ENCODE results near the gene CCNT1. TPM values are rescaled to one million over a fixed set of nuclear protein-coding genes. Genes with fewer than 3 reads are reported as not detected.

The CCNT1 gene
- total and polyA plus RNA-seq, 2 of the 13 experiments (the other 11 are each of a cell fraction or from before 2014, with no cell fraction given), result 18.0 to 28.2 TPM

DNA sequence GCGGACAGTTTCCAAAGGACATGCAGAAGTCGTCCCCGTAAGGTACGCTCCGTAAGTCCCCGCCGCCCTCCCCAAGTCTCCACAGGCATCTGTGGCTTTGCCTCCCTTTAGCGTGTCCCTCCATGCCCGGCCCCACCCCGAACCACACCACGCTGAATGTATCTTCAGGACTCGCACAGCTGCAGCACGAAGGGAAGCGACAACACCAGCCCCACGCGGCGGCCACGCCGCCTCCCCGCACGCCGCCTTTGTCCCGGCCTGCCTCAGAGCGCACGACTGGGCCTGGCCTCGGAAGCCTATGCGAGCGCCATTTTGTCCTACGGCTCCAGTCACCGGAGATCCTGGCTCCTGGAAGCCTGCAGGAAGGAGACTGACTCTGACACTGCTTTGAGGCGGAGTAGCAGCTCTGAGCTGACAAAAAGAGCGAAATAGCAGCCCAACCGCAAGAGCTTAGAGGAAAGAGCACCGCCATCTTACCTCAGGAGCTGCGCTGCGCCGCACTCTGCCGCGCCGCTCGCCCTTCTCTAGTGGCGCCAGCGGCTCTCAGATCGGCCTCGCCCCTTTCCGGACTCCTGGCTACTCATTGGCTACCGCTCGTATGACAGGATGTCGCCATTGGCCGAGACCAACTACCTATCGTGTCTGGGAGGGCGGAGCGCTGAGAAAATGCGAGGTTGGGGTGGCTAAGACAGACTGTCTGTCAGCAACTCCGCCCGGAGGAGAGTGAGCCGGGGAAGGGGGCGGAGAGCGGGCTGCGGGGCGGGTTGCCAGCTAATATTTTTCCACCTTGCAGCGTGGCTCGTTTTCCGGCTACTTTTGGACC lies 34.6 kb downstream of the CCNT1 start, which contains the start of gene KANSL2 (continued):
- no peak for TF ChIP-seq GLI4 (CRISPR knock-in tag; IDR thresholded peaks at IDR 0.05; ENCODE audit: borderline replicate concordance)
- TF ChIP-seq ZFYVE20 (CRISPR knock-in tag; IDR thresholded peaks at IDR 0.05; ENCODE audit: borderline replicate concordance, low read depth), result peak; percentile 38; the same call in 1 of the 2 replicates
- TF ChIP-seq ZNF3 (CRISPR knock-in tag; IDR thresholded peaks at IDR 0.05), result peak; percentile 51; the same call in 1 of the 2 replicates
- no peak for TF ChIP-seq ESRRA (CRISPR knock-in tag; IDR thresholded peaks at IDR 0.05; ENCODE audit: low read depth)
- TF ChIP-seq, protein P1, sequence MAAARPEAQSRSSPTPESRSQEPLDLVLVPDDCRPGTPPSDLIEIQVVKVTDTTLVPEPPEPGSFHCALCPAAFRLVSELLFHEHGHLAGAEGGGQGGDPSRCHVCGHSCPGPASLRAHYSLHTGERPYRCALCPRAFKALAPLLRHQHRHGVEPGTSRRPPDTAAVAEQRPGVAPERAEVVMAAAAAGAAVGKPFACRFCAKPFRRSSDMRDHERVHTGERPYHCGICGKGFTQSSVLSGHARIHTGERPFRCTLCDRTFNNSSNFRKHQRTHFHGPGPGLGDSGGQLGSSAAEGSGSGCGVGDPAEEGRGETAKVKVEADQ (CRISPR knock-in tag; IDR thresholded peaks at IDR 0.05; ENCODE audit: borderline replicate concordance), result no peak
- TF ChIP-seq CCDC6 (CRISPR knock-in tag; IDR thresholded peaks at IDR 0.05), result no peak
- TF ChIP-seq HDAC1 (CRISPR knock-in tag; IDR thresholded peaks at IDR 0.05), result peak; percentile 89
- TF ChIP-seq, protein P2, sequence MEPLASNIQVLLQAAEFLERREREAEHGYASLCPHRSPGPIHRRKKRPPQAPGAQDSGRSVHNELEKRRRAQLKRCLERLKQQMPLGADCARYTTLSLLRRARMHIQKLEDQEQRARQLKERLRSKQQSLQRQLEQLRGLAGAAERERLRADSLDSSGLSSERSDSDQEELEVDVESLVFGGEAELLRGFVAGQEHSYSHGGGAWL (CRISPR knock-in tag; IDR thresholded peaks at IDR 0.05), result peak; percentile 84
- TF ChIP-seq, protein P3, sequence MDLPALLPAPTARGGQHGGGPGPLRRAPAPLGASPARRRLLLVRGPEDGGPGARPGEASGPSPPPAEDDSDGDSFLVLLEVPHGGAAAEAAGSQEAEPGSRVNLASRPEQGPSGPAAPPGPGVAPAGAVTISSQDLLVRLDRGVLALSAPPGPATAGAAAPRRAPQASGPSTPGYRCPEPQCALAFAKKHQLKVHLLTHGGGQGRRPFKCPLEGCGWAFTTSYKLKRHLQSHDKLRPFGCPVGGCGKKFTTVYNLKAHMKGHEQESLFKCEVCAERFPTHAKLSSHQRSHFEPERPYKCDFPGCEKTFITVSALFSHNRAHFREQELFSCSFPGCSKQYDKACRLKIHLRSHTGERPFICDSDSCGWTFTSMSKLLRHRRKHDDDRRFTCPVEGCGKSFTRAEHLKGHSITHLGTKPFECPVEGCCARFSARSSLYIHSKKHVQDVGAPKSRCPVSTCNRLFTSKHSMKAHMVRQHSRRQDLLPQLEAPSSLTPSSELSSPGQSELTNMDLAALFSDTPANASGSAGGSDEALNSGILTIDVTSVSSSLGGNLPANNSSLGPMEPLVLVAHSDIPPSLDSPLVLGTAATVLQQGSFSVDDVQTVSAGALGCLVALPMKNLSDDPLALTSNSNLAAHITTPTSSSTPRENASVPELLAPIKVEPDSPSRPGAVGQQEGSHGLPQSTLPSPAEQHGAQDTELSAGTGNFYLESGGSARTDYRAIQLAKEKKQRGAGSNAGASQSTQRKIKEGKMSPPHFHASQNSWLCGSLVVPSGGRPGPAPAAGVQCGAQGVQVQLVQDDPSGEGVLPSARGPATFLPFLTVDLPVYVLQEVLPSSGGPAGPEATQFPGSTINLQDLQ (CRISPR knock-in tag; IDR thresholded peaks at IDR 0.05), result no peak
- TF ChIP-seq CENPX (CRISPR knock-in tag; IDR thresholded peaks at IDR 0.05), result no peak
- no peak for TF ChIP-seq NONO (IDR thresholded peaks at IDR 0.05)
- peak; percentile 72; the same call in 1 of the 2 replicates for TF ChIP-seq NONO (CRISPR knock-in tag; conservative IDR thresholded peaks at IDR 0.05)
- TF ChIP-seq IKZF1 (IDR thresholded peaks at IDR 0.05), result no peak
- TF ChIP-seq, protein P4, sequence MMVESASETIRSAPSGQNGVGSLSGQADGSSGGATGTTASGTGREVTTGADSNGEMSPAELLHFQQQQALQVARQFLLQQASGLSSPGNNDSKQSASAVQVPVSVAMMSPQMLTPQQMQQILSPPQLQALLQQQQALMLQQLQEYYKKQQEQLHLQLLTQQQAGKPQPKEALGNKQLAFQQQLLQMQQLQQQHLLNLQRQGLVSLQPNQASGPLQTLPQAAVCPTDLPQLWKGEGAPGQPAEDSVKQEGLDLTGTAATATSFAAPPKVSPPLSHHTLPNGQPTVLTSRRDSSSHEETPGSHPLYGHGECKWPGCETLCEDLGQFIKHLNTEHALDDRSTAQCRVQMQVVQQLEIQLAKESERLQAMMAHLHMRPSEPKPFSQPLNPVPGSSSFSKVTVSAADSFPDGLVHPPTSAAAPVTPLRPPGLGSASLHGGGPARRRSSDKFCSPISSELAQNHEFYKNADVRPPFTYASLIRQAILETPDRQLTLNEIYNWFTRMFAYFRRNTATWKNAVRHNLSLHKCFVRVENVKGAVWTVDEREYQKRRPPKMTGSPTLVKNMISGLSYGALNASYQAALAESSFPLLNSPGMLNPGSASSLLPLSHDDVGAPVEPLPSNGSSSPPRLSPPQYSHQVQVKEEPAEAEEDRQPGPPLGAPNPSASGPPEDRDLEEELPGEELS (CRISPR knock-in tag; IDR thresholded peaks at IDR 0.05), result 0 out of 2 replicates have a peak, but pooled peaks have one; percentile 3
- TF ChIP-seq U2AF2 (IDR thresholded peaks at IDR 0.05; ENCODE audit: low read depth, low read length), result no peak
- no peak; the same call in 1 of the 2 replicates for TF ChIP-seq ZBTB42 (CRISPR knock-in tag; IDR thresholded peaks at IDR 0.05)
- peak; percentile 58; the same call in 1 of the 2 replicates for TF ChIP-seq ZZZ3 (CRISPR knock-in tag; IDR thresholded peaks at IDR 0.05; ENCODE audit: borderline replicate concordance)
- TF ChIP-seq HES4 (CRISPR knock-in tag; IDR thresholded peaks at IDR 0.05; ENCODE audit: borderline replicate concordance), result 0 out of 2 replicates have a peak, but pooled peaks have one; percentile 4
- peak; percentile 55; the same call in 1 of the 2 replicates for TF ChIP-seq NR2C2 (CRISPR knock-in tag; IDR thresholded peaks at IDR 0.05; ENCODE audit: borderline replicate concordance)
- TF ChIP-seq, protein P5, sequence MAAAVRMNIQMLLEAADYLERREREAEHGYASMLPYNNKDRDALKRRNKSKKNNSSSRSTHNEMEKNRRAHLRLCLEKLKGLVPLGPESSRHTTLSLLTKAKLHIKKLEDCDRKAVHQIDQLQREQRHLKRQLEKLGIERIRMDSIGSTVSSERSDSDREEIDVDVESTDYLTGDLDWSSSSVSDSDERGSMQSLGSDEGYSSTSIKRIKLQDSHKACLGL (CRISPR knock-in tag; IDR thresholded peaks at IDR 0.05), result peak; percentile 83; the same call in 1 of the 2 replicates
- no peak for TF ChIP-seq MATR3 (CRISPR knock-in tag; IDR thresholded peaks at IDR 0.05)
- no peak for TF ChIP-seq XBP1 (CRISPR knock-in tag; IDR thresholded peaks at IDR 0.05)
- no peak for TF ChIP-seq HNRNPL (IDR thresholded peaks at IDR 0.05; ENCODE audit: low read depth, low read length)
- 0 out of 2 replicates have a peak, but pooled peaks have one; percentile 28 for TF ChIP-seq ATAD3A (CRISPR knock-in tag; IDR thresholded peaks at IDR 0.05)
